Cardiac muscle cell (in vitro differentiated cells and primary cell): Measurements from ENCODE around the gene RAB14. TPM values are rescaled to one million over a fixed set of nuclear protein-coding genes. Genes with fewer than 3 reads are reported as not detected.
"Not testable (repeated sequence)": the region's sequence is repeated elsewhere in the genome, so short reads cannot be mapped to it uniquely, and the experiment has no call there.

Source experiments
- DNase-seq, 2 donors: peaks; one replicate each; pipeline versions ENCODE4 v3.0.0 to v3.0.0-alpha.2; 2010 to 2017; ENCODE audit warnings: low read depth in 1 of 2, low spot score in 1 of 2
- H3K27ac ChIP-seq: fragments of 200-600 bp; sonication (generic); 2 replicates; pipeline ENCODE4 v1.5.1; 2016
- H3K27me3 ChIP-seq: fragments of 200-600 bp; sonication (generic); 2 replicates; pipeline ENCODE4 v1.6.0; 2016; ENCODE audit warnings: control low read depth
- H3K36me3 ChIP-seq: fragments of 200-600 bp; sonication (generic); 2 replicates; pipeline ENCODE4 v1.5.1; 2016; ENCODE audit warnings: control low read depth
- H3K4me1 ChIP-seq: fragments of 200-600 bp; sonication (generic); 2 replicates; pipeline ENCODE4 v1.8.1; 2017; ENCODE audit warnings: low read depth, mild to moderate bottlenecking, mixed run types
- H3K4me3 ChIP-seq: fragments of 200-600 bp; sonication (generic); 2 replicates; pipeline ENCODE4 v1.5.1; 2016; ENCODE audit warnings: mild to moderate bottlenecking
- H3K9me3 ChIP-seq: fragments of 200-600 bp; sonication (generic); 2 replicates; pipeline ENCODE4 v1.5.1; 2017; ENCODE audit warnings: low read depth, mild to moderate bottlenecking, control low read depth
- polyA plus RNA-seq: library from polyadenylated mRNA; unstranded; fragments of >200 nt; fragmentation: Nextera tagmentation; extraction: Ambion mirVana; gene quantifications from 2 replicates; pipeline ENCODE4 v1.2.1, GENCODE V29; 2016
- total RNA-seq: library from RNA; depleted of rRNA; stranded (reverse); fragments of >200 nt; gene quantifications from 2 replicates; pipeline ENCODE4 v1.2.3, GENCODE V29; 2016
- TF ChIP-seq, protein P1 (sequence below): IDR thresholded peaks from 2 replicates; pipeline ENCODE4 v1.5.1; 2012; ENCODE audit warnings: low read depth, mild to moderate bottlenecking, low read length

Gene RAB14
- total and polyA plus RNA-seq, 2 experiments from 2014 or later, result 17.4 to 54.2 TPM

DNA sequence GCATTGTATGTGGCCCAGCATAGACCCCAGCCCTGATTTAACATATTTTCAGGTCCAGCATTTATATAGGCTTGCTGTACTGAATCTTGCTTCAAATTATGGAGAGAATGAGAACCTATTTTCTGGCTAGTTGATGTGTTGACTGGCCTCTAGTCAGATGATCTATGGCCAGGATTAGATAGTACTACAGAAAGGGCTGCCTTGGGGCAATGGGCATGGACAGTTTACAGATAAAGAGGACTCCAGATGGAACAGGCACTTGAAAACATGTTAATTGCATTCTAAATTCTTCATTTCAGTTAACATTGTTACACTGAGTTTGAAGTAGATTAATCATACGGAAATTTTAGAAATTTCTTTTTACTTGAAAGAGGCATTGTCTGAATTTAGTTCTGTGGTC, 61.5 kb downstream of the RAB14 start:
- Histone ChIP-seq H3K36me3 (peaks cover 29% of the 10 kb centered on the region), H3K4me3 (no peak overlapping the region), H3K4me1 (peaks cover 18% of the 10 kb centered on the region), H3K27ac (no peak overlapping the region), H3K9me3 (no peaks in the 10 kb centered on the region), H3K27me3 (no peaks in the 10 kb centered on the region)
- DNase-seq, result no peak
- TF ChIP-seq, protein P1, sequence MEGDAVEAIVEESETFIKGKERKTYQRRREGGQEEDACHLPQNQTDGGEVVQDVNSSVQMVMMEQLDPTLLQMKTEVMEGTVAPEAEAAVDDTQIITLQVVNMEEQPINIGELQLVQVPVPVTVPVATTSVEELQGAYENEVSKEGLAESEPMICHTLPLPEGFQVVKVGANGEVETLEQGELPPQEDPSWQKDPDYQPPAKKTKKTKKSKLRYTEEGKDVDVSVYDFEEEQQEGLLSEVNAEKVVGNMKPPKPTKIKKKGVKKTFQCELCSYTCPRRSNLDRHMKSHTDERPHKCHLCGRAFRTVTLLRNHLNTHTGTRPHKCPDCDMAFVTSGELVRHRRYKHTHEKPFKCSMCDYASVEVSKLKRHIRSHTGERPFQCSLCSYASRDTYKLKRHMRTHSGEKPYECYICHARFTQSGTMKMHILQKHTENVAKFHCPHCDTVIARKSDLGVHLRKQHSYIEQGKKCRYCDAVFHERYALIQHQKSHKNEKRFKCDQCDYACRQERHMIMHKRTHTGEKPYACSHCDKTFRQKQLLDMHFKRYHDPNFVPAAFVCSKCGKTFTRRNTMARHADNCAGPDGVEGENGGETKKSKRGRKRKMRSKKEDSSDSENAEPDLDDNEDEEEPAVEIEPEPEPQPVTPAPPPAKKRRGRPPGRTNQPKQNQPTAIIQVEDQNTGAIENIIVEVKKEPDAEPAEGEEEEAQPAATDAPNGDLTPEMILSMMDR, result no peak

GRCh38 chr9:121138973-121139372, 62.7 kb downstream of the RAB14 start:
- no peaks in the 10 kb centered on the region for H3K9me3 ChIP-seq
- H3K27ac ChIP-seq, result no peak overlapping the region
- H3K4me3 ChIP-seq, result no peak overlapping the region
- DNase-seq, result no peak
- TF ChIP-seq, protein P1, result no peak
- H3K4me1 ChIP-seq, result peaks cover 18% of the 10 kb centered on the region
- H3K36me3 ChIP-seq, result peaks cover 20% of the 10 kb centered on the region
- H3K27me3 ChIP-seq, result no peaks in the 10 kb centered on the region

DNA sequence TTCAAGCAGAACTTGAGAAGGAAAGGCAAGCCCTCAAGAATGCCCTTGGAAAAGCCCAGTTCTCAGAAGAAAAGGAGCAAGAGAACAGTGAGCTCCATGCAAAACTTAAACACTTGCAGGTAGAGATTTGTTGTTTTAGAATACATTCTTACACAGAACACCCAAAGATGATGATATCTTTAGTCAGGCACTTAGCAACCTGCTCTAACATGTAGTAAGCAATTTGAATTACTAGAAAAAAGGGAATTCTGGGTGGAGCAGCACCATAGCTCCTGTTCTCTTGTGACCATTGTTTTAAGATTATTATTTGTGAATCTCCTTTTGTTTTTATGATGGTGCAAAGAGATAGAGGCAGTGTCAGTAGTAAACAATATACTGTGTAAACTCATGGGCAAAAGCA, 63.1 kb downstream of the RAB14 start:
- H3K36me3 ChIP-seq, result peaks cover 18% of the 10 kb centered on the region
- no peak for DNase-seq
- peaks cover 18% of the 10 kb centered on the region for H3K4me1 ChIP-seq
- no peak overlapping the region for H3K4me3 ChIP-seq
- no peak overlapping the region for H3K27ac ChIP-seq
- TF ChIP-seq, protein P1, result no peak
- no peaks in the 10 kb centered on the region for H3K9me3 ChIP-seq
- no peaks in the 10 kb centered on the region for H3K27me3 ChIP-seq

GRCh38 chr9:121135642-121136041, 66.0 kb downstream of the RAB14 start:
- no peak for DNase-seq
- no peak overlapping the region for H3K4me3 ChIP-seq
- no peak overlapping the region for H3K27ac ChIP-seq
- no peaks in the 10 kb centered on the region for H3K27me3 ChIP-seq
- peaks cover 9% of the 10 kb centered on the region for H3K4me1 ChIP-seq
- H3K9me3 ChIP-seq, result no peaks in the 10 kb centered on the region
- peaks cover 10% of the 10 kb centered on the region for H3K36me3 ChIP-seq
- TF ChIP-seq, protein P1, result no peak

DNA sequence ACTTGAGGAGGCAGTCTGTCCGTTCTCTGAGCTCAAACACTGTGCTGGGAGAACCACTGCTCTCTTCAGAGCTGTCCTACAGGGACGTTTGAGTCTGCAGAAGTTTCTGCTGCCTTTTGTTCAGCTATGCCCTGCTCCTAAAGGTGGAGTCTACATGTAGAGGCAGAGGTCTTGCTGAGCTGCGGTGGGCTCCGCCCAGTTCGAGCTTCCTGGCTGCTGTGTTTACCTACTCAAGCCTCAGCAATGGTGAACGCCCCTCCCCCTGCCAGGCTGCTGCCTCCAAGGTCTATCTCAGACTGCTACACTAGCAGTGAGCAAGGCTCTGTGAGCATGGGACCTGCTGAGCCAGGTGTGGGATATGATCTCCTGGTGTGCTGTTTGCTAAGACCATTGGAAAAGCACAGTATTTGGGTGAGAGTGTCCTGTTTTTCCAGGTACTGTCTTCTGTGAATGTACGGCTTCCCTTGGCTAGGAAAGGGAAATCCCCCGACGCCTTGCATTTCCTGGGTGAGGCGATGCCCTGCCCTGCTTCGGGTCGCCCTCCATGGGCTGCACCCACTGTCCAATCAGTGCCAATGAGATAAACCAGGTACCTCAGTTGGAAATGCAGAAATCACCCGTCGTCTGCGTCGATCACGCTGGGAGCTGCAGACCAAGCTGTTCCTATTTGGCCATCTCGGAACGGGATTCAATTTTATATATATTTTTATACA, 68.4 kb downstream of the RAB14 start:
- Histone ChIP-seq H3K4me3 (no peak overlapping the region), H3K27ac (no peak overlapping the region)
- DNase-seq, result no peak

GRCh38 chr9:121129384-121129783, 72.3 kb downstream of the RAB14 start:
- not testable (repeated sequence) for H3K27ac ChIP-seq, H3K4me1 ChIP-seq, H3K4me3 ChIP-seq, DNase-seq, H3K27me3 ChIP-seq, H3K9me3 ChIP-seq
- H3K36me3 ChIP-seq, result peaks cover 10% of the 10 kb centered on the region

More for the DNA sequence above, 68.4 kb downstream of the RAB14 start:
- peaks cover 2% of the 10 kb centered on the region for H3K36me3 ChIP-seq
- TF ChIP-seq, protein P1, result no peak
- no peaks in the 10 kb centered on the region for H3K27me3 ChIP-seq
- H3K4me1 ChIP-seq, result no peaks in the 10 kb centered on the region
- no peaks in the 10 kb centered on the region for H3K9me3 ChIP-seq
